Vagina (tissue), 2 donors: ENCODE results near the gene USP47.

Source experiments
- CTCF ChIP-seq, 3 experiments: fragments of 450-650 bp in 2 of 3; fragments of 200-600 bp in 1 of 3; sonication (generic) in 1 of 3; IDR thresholded peaks; one replicate each; pipeline ENCODE4 v1.5.1; 2017 to 2019; ENCODE audit warnings: antibody characterized with exemption in 3 of 3, mild to moderate bottlenecking in 2 of 3, moderate library complexity in 2 of 3
- POLR2A ChIP-seq, 2 donors: fragments of 450-650 bp; IDR thresholded peaks; one replicate each; pipeline ENCODE4 v1.6.1; 2017; ENCODE audit warnings: antibody characterized with exemption in 2 of 2, mild to moderate bottlenecking in 2 of 2, moderate library complexity in 2 of 2
- POLR2AphosphoS5 ChIP-seq, 2 donors: sonication (generic); formaldehyde crosslinking; IDR thresholded peaks; one replicate each; pipeline ENCODE4 v1.9.0; 2017; ENCODE audit warnings: antibody characterized with exemption in 2 of 2, mild to moderate bottlenecking in 2 of 2, low read depth in 1 of 2; ENCODE audit not compliant: insufficient read depth in 1 of 2

- TF ChIP-seq CTCF (IDR thresholded peaks at IDR 0.05) = no peak
- no peak for TF ChIP-seq POLR2AphosphoS5 (IDR thresholded peaks at IDR 0.05; ENCODE audit: insufficient read depth in 1 of 2, low read depth in 1 of 2)
- no peak for TF ChIP-seq POLR2A (IDR thresholded peaks at IDR 0.05)
These were observed 163.7 kb downstream of the USP47 start for GRCh38 chr11:12005476-12005875.
